ENCODE data around the gene CAPN11.

The CAPN11 gene

GRCh38 chr6:44127186-44128019, 31.2 kb upstream of the CAPN11 start, which contains the start of the genes MRPL14 and TMEM63B:
Gene MRPL14 (minus strand): TSS chr6:44127452. CDS start chr6:44116611, 10,841 bp downstream.
Gene TMEM63B (plus strand): TSS chr6:44127554. CDS start chr6:44134585, 7,031 bp downstream.
- peaks cover 23% of the 10 kb centered on the region for H3K4me1 ChIP-seq (ENCODE audit: control insufficient read depth, insufficient read depth, low read length)
- H3K4me3 ChIP-seq (ENCODE audit: low read depth, low read length): peak within 1 kb of the TSS; percentile 85
- H3K27ac ChIP-seq (ENCODE audit: extremely low read depth, low read depth, low read length): peak within 1 kb of the TSS; percentile 65
- ChIA-PET POLR2A (interaction anchor here (0.5 to 1.5 kb wide), 14 partner anchors 8 to 527 kb away, joined by 3 to 7 read pairs (median 4); partner anchors contain the start of gene HSP90AB1), CTCF (no interaction called here)
- H3K36me3 ChIP-seq (ENCODE audit: control insufficient read depth in 2 of 2, insufficient read depth in 1 of 2, low read length in 2 of 2): peaks cover 0 to 17% of the 10 kb centered on the region in 2 experiments; a peak in 2 of 3 replicates
- H3K9me3 ChIP-seq (ENCODE audit: control insufficient read depth, insufficient read depth, low read depth, low read length): no peaks in the 10 kb centered on the region
- TF ChIP-seq IKZF3 (tag by site-specific recombination; IDR thresholded peaks at IDR 0.05) (peak; percentile 30; the same call in 1 of the 2 replicates), MZF1 (tag by site-specific recombination; IDR thresholded peaks at IDR 0.05; ENCODE audit: borderline replicate concordance) (no peak), KLF8 (tag by site-specific recombination; IDR thresholded peaks at IDR 0.05) (no peak), GLIS1 (tag by site-specific recombination; IDR thresholded peaks at IDR 0.05) (peak; percentile 50; the same call in 1 of the 2 replicates), KLF1 (tag by site-specific recombination; IDR thresholded peaks at IDR 0.05) (0 out of 2 replicates have a peak, but pooled peaks have one; percentile 9), ZNF311 (tag by site-specific recombination; IDR thresholded peaks at IDR 0.05; ENCODE audit: borderline replicate concordance) (no peak), ZSCAN5A (tag by site-specific recombination; IDR thresholded peaks at IDR 0.05) (no peak), ZNF560 (tag by site-specific recombination; IDR thresholded peaks at IDR 0.05; ENCODE audit: borderline replicate concordance) (no peak), ZXDB (tag by site-specific recombination; IDR thresholded peaks at IDR 0.05) (no peak), MYNN (tag by site-specific recombination; IDR thresholded peaks at IDR 0.05; ENCODE audit: borderline replicate concordance) (0 out of 2 replicates have a peak, but pooled peaks have one; percentile 14), ZNF155 (tag by site-specific recombination; IDR thresholded peaks at IDR 0.05) (no peak), ZNF514 (tag by site-specific recombination; IDR thresholded peaks at IDR 0.05) (no peak), ZNF585B (tag by site-specific recombination; IDR thresholded peaks at IDR 0.05) (no peak), ZBTB10 (tag by site-specific recombination; IDR thresholded peaks at IDR 0.05) (peak; percentile 70; the same call in 1 of the 2 replicates), ZNF112 (tag by site-specific recombination; IDR thresholded peaks at IDR 0.05) (no peak), ZNF391 (tag by site-specific recombination; IDR thresholded peaks at IDR 0.05; ENCODE audit: borderline replicate concordance, low read depth) (no peak), ZIC2 (tag by site-specific recombination; IDR thresholded peaks at IDR 0.05) (peak; percentile 12), ZFHX2 (tag by site-specific recombination; conservative IDR thresholded peaks at IDR 0.05) (peak; percentile 79), YY2 (tag by site-specific recombination; IDR thresholded peaks at IDR 0.05) (no peak), SP2 (tag by site-specific recombination; IDR thresholded peaks at IDR 0.05) (peak; percentile 45; the same call in 1 of the 2 replicates), ZBTB7A (tag by site-specific recombination; IDR thresholded peaks at IDR 0.05; ENCODE audit: low read depth) (0 out of 2 replicates have a peak, but pooled peaks have one; percentile 24), SCRT2 (tag by site-specific recombination; IDR thresholded peaks at IDR 0.05) (no peak), ZBTB8A (tag by site-specific recombination; IDR thresholded peaks at IDR 0.05) (peak; percentile 33; the same call in 1 of the 2 replicates), HOXA7 (CRISPR knock-in tag; IDR thresholded peaks at IDR 0.05; ENCODE audit: borderline replicate concordance) (no peak), ZNF423 (tag by site-specific recombination; IDR thresholded peaks at IDR 0.05) (peak; percentile 99), ZFP69B (tag by site-specific recombination; IDR thresholded peaks at IDR 0.05) (peak; percentile 98), ZNF398 (tag by site-specific recombination; IDR thresholded peaks at IDR 0.05) (peak; percentile 80), HIC1 (tag by site-specific recombination; IDR thresholded peaks at IDR 0.05) (peak; percentile 33; the same call in 1 of the 2 replicates)

Measured in HEK293 (cell line).